ENCODE measurements around the gene TTC17. TPM values are rescaled to one million over a fixed set of nuclear protein-coding genes. Genes with fewer than 3 reads are reported as not detected.
A peak's percentile ranks its signal among the peaks of the same experiment; 100 is the strongest.

Gene TTC17
- total RNA-seq (10 to 100 TPM; 72.9 to 77.3 TPM), total RNA-seq (53.5 to 218 (median 133) reads per million in 172 experiments)
- polyA plus RNA-seq (2013, experiment 1 of 2): 77.8 TPM
- 93.6 TPM for polyA plus RNA-seq (2013, experiment 2 of 2)

- Histone ChIP-seq H3K27ac (ENCODE audit: low read depth in 1 of 2, low read length in 2 of 2) (peak within 1 kb of the TSS; percentile 83 to 95), H3K27me3 (ENCODE audit: control insufficient read depth in 1 of 2, insufficient read depth in 2 of 2, low read length in 2 of 2) (no peaks in the 10 kb centered on the region), H3K4me1 (ENCODE audit: insufficient read depth, low read length) (peaks cover 24% of the 10 kb centered on the region), H3K9me3 (ENCODE audit: control insufficient read depth in 1 of 2, insufficient read depth in 1 of 2, low read length in 2 of 2) (no peaks in the 10 kb centered on the region), H3K36me3 (ENCODE audit: insufficient read depth, low read length) (peaks cover 9% of the 10 kb centered on the region), H3K4me3 (ENCODE audit: low read length) (peak within 1 kb of the TSS; percentile 95)
- Mint-ChIP-seq H3K4me3 (peak within 1 kb of the TSS; percentile 98), H3K4me1 (ENCODE audit: low read depth) (peaks cover 61% of the 10 kb centered on the region), H3K27ac (peak within 1 kb of the TSS; percentile 94), H3K36me3 (ENCODE audit: low read depth) (peaks cover 30% of the 10 kb centered on the region), H3K27me3 (no peaks in the 10 kb centered on the region), H3K9me3 (no peaks in the 10 kb centered on the region)
- no peak for TF ChIP-seq CTCF (IDR thresholded peaks at IDR 0.05)
- DNase-seq: peak; percentile 86 to 95 (median 90)
- CTCF ChIA-PET: interaction anchor here (1.1 to 5.6 kb wide), 2 partner anchors 47 to 736 kb away, joined by 3 to 46 read pairs; partner anchors contain the start of genes API5 and EXT2
- POLR2A ChIA-PET: interaction anchor here (0.6 to 3.7 kb wide), 9 partner anchors 8 to 322 kb away, joined by 3 to 90 read pairs (median 3); partner anchors contain the start of genes API5 and HSD17B12
- ATAC-seq (ENCODE audit: poor library complexity): peak; percentile 97
- intact Hi-C loops (cut with DNase I, micrococcal nuclease): loop anchor here (2.0 to 10.0 kb wide), 5 partner anchors 46 to 1998 kb away; partner anchors contain the start of gene ALKBH3 (in 1 of the 2)
Measured at GRCh38 chr11:43358801-43359421, at the start of gene TTC17. TSS of gene TTC17 (plus strand) at chr11:43358920. CDS start at chr11:43358955, 35 bp downstream.

GRCh38 chr11:43311791-43312607 lies 46.7 kb upstream of the TTC17 start, which contains the start of gene API5:
TSS of gene API5 (plus strand) at chr11:43311996. CDS start at chr11:43312128, 132 bp downstream.
- no peaks in the 10 kb centered on the region for H3K9me3 Mint-ChIP-seq
- peak; percentile 92 for TF ChIP-seq CTCF (IDR thresholded peaks at IDR 0.05)
- DNase-seq (peak; percentile 85 to 96 (median 90)), ATAC-seq (ENCODE audit: poor library complexity) (peak; percentile 93)
- peaks cover 25% of the 10 kb centered on the region for H3K36me3 Mint-ChIP-seq (ENCODE audit: low read depth)
- H3K27me3 ChIP-seq (ENCODE audit: control insufficient read depth in 1 of 2, insufficient read depth in 2 of 2, low read length in 2 of 2): no peaks in the 10 kb centered on the region
- H3K27ac ChIP-seq (ENCODE audit: low read depth in 1 of 2, low read length in 2 of 2): peak within 1 kb of the TSS; percentile 45 to 71
- H3K27ac Mint-ChIP-seq: peak within 1 kb of the TSS; percentile 88
- CTCF ChIA-PET: interaction anchor here (0.6 to 2.4 kb wide), 17 partner anchors 9 to 782 kb away, joined by 3 to 46 read pairs (median 4); partner anchors contain the start of gene TTC17
- peak within 1 kb of the TSS; percentile 93 for H3K4me3 Mint-ChIP-seq
- H3K27me3 Mint-ChIP-seq: no peaks in the 10 kb centered on the region
- peaks cover 55% of the 10 kb centered on the region for H3K4me1 Mint-ChIP-seq (ENCODE audit: low read depth)
- intact Hi-C loops (cut with DNase I, micrococcal nuclease): loop anchor here (2.0 to 5.0 kb wide), 6 partner anchors 45 to 570 kb away; partner anchors contain the start of genes HSD17B12 (in 2 of the 2), ALKBH3 (in 1 of the 2) and TTC17 (in 1 of the 2)
- no peaks in the 10 kb centered on the region for H3K9me3 ChIP-seq (ENCODE audit: control insufficient read depth in 1 of 2, insufficient read depth in 1 of 2, low read length in 2 of 2)
- POLR2A ChIA-PET: interaction anchor here (0.7 to 2.8 kb wide), 6 partner anchors 11 to 569 kb away, joined by 3 to 90 read pairs (median 7); partner anchors contain the start of genes ALKBH3, HSD17B12 and TTC17
- peaks cover 24% of the 10 kb centered on the region for H3K4me1 ChIP-seq (ENCODE audit: insufficient read depth, low read length)
- peak within 1 kb of the TSS; percentile 86 for H3K4me3 ChIP-seq (ENCODE audit: low read length)
- no peaks in the 10 kb centered on the region for H3K36me3 ChIP-seq (ENCODE audit: insufficient read depth, low read length)

GRCh38 chr11:43315966-43316365 lies 42.8 kb upstream of the TTC17 start:
- no peak overlapping the region for H3K4me3 ChIP-seq (ENCODE audit: low read length)
- no peak for TF ChIP-seq CTCF (IDR thresholded peaks at IDR 0.05)
- Mint-ChIP-seq H3K9me3 (no peaks in the 10 kb centered on the region), H3K36me3 (ENCODE audit: low read depth) (peaks cover 57% of the 10 kb centered on the region), H3K27ac (peak overlapping the region; percentile 69), H3K4me1 (ENCODE audit: low read depth) (peaks cover 63% of the 10 kb centered on the region), H3K27me3 (no peaks in the 10 kb centered on the region), H3K4me3 (no peak overlapping the region)
- POLR2A ChIA-PET: no interaction called here
- no peaks in the 10 kb centered on the region for H3K27me3 ChIP-seq (ENCODE audit: control insufficient read depth in 1 of 2, insufficient read depth in 2 of 2, low read length in 2 of 2)
- peaks cover 25% of the 10 kb centered on the region for H3K36me3 ChIP-seq (ENCODE audit: insufficient read depth, low read length)
- H3K27ac ChIP-seq (ENCODE audit: low read depth in 1 of 2, low read length in 2 of 2): no peak overlapping the region
- intact Hi-C loops (cut with DNase I, micrococcal nuclease): no loop called here
- DNase-seq: no peak
- CTCF ChIA-PET: no interaction called here
- no peak for ATAC-seq (ENCODE audit: poor library complexity)
- no peaks in the 10 kb centered on the region for H3K9me3 ChIP-seq (ENCODE audit: control insufficient read depth in 1 of 2, insufficient read depth in 1 of 2, low read length in 2 of 2)
- H3K4me1 ChIP-seq (ENCODE audit: insufficient read depth, low read length): peaks cover 24% of the 10 kb centered on the region

Measured in CD4-positive, alpha-beta T cell (primary cell).